GM12891 (cell line): ENCODE data around the gene SOD2.

ENCODE experiments used
- POLR2A ChIP-seq: IDR thresholded peaks from 2 replicates; pipeline ENCODE4 v1.6.1; 2011; ENCODE audit warnings: low read depth, low read length, control low read depth
- POLR2AphosphoS5 ChIP-seq: IDR thresholded peaks from 2 replicates; pipeline ENCODE4 v1.6.1; 2011; ENCODE audit warnings: low read depth, low read length, control low read depth
- SPI1 ChIP-seq: IDR thresholded peaks from 2 replicates; pipeline ENCODE4 v1.6.1; 2011; ENCODE audit warnings: low read depth, low read length, control low read depth
- TAF1 ChIP-seq: IDR thresholded peaks from 2 replicates; pipeline ENCODE4 v1.6.1; 2011; ENCODE audit warnings: low read depth, low read length, control low read depth

- no peak for TF ChIP-seq POLR2AphosphoS5
- no peak for TF ChIP-seq POLR2A
- no peak for TF ChIP-seq SPI1
- no peak for TF ChIP-seq TAF1
Observed at GRCh38 chr6:159714404-159714803, 21.4 kb upstream of the SOD2 start.
